Heart right ventricle (tissue), 16 donors: Measurements from ENCODE around the gene MZB1. TPM values are rescaled to one million over a fixed set of nuclear protein-coding genes. Genes with fewer than 3 reads are reported as not detected.
A peak's percentile ranks its signal among the peaks of the same experiment; 100 is the strongest.

Source experiments
- ATAC-seq, 8 donors: fragments of 200-7000 bp; cut with Tn5 transposase; one replicate each; pipeline ENCODE4 v1.9.1; 2020; ENCODE audit warnings: mild to moderate bottlenecking in 8 of 8, moderate library complexity in 8 of 8, moderate number of reproducible peaks in 1 of 8
- DNase-seq, 2 donors: peaks; one replicate each; pipeline ENCODE4 v3.0.0-alpha.2; 2020
- H3K27ac ChIP-seq, 10 donors: fragments of 200-600 bp; sonication (generic) in 2 of 10; one replicate each; pipeline versions ENCODE4 v1.5.0 to v1.8.0; 2020 to 2022; ENCODE audit warnings: mild to moderate bottlenecking in 3 of 10
- H3K27me3 ChIP-seq, 7 donors: fragments of 200-600 bp; one replicate each; pipeline ENCODE4 v1.8.0; 2021 to 2022; ENCODE audit warnings: mild to moderate bottlenecking in 2 of 7
- H3K36me3 ChIP-seq, 9 donors: fragments of 200-600 bp; sonication (generic) in 1 of 9; one replicate each; pipeline versions ENCODE4 v1.5.0 to v1.8.0; 2020 to 2022; ENCODE audit warnings: mild to moderate bottlenecking in 2 of 9
- H3K4me1 ChIP-seq, 9 donors: fragments of 200-600 bp; sonication (generic) in 1 of 9; one replicate each; pipeline versions ENCODE4 v1.5.0 to v1.8.0; 2020 to 2022; ENCODE audit warnings: mild to moderate bottlenecking in 4 of 9
- H3K4me3 ChIP-seq, 10 donors: fragments of 200-600 bp; sonication (generic) in 2 of 10; one replicate each; pipeline versions ENCODE4 v1.5.0 to v1.8.0; 2020 to 2022; ENCODE audit warnings: mild to moderate bottlenecking in 7 of 10, moderate library complexity in 2 of 10
- H3K9me3 ChIP-seq, 11 donors: fragments of 200-600 bp in 10 of 11; sonication (generic) in 2 of 11; one replicate each; pipeline versions ENCODE4 v1.5.0 to v1.8.0; 2013 to 2022; ENCODE audit warnings: mild to moderate bottlenecking in 2 of 11, control low read depth in 1 of 11, moderate library complexity in 1 of 11
- CTCF ChIP-seq, 9 donors: fragments of 200-600 bp; sonication (generic) in 2 of 9; IDR thresholded peaks; one replicate each; pipeline versions ENCODE4 v1.5.0 to v1.8.0; 2021 to 2022; ENCODE audit warnings: antibody characterized with exemption in 9 of 9, mild to moderate bottlenecking in 5 of 9, moderate library complexity in 1 of 9
- WGBS, 2 donors: extraction: QIAGEN DNeasy Blood & Tissue Kit; methylation state at CpG; one replicate each; pipeline ENCODE4 v1.1.7; 2013; ENCODE audit warnings: inconsistent platforms in 1 of 2; 5-methylcytosine and 5-hydroxymethylcytosine counted together
- intact Hi-C, 10 donors: fragments of 100-400 bp; cut with DNase I; formaldehyde crosslinking; loops; one replicate each; pipeline versions ENCODE4 v1.11.1 to v1.14.2; 2022
- polyA plus RNA-seq, 2 donors: library from polyadenylated mRNA; stranded (reverse); fragments of 200-250 nt; gene quantifications; one replicate each; pipeline ENCODE4 v1.2.3, GENCODE V29; 2013
- total RNA-seq, 10 donors: library from RNA; stranded (reverse); fragmentation: NEBNext Ultra II Directional in 3 of 10; extraction: Animal tissue kit (Norgen Biotek cat#: 25700) in 3 of 10; gene quantifications; one replicate each; pipeline versions ENCODE4 v1.2.1 to v1.2.4, GENCODE V29; 2021 to 2023
- donor health status: Arrhythmogenic right ventricular cardiomyopathy.
- donor health status: ischemic (EF 13 %, LVEDD 7.1; RV severe dilation, severe dysfunction).
- donor health status: healthy with polysubstance abuse.
- donor health status: DM: no; HTN: yes; CAD: no.
- donor health status: DM: no; HTN: no; CAD: no.
- donor health status: ischemic (EF 25% LVEDD 6.9; RV normal size, moderate dysfunction).
- donor health status: ischemic (EF 25% LVEDD 5.7; RV mildly dilated, moderate dysfunction).
- donor health status: healthy.
- donor health status: DM: yes; HTN: yes; CAD: no.
- donor health status: Ischemic cardiomyopathy.
- donor health status: ischemic (EF 35%, LVEDD 5.7; RV mildly dilated, moderate dysfunction).
- donor health status: nonischemic (EF 11% LVEDD 7.7; RV severe dilation, severe dysfunction).
- donor health status: DM: yes; HTN: yes; CAD: no.
- donor health status: PGD.
- donor health status: ischemic (EF 29% LVEDD 5.4; RV normal size, mild dysfunction).
- donor health status: nonischemic (EF 23%, LVEDD 6.1; RV moderate dilation, normal function).

The MZB1 gene
- total and polyA plus RNA-seq, 12 donors, result 0.28 to 6.6 (median 0.66) TPM

- Histone ChIP-seq H3K27ac (peak overlapping the region in 8 of 10 donors; percentile 17 to 73 (median 53)), H3K4me1 (peaks cover 0 to 35% (median 16%) of the 10 kb centered on the region in 9 donors)
- peak in 7 of 8 donors; percentile 22 to 78 (median 72) for ATAC-seq
Observed at GRCh38 chr5:139371482-139372435, 18.0 kb downstream of the MZB1 start.

GRCh38 chr5:139369181-139369580 is 20.5 kb downstream of the MZB1 start:
- 91 to 93% methylated on average over 1 of the region's 1 CpG for WGBS, 2 donors
- no peak for DNase-seq
- ATAC-seq, result no peak
- intact Hi-C loops, result no loop called here
- Histone ChIP-seq H3K27me3 (no peaks in the 10 kb centered on the region), H3K9me3 (no peaks in the 10 kb centered on the region), H3K27ac (peak overlapping the region in 1 of 10 donors; percentile 53), H3K36me3 (peaks cover 0 to 100% (median 35%) of the 10 kb centered on the region in 9 donors), H3K4me1 (peaks cover 0 to 35% (median 16%) of the 10 kb centered on the region in 9 donors), H3K4me3 (no peak overlapping the region)
- TF ChIP-seq CTCF (IDR thresholded peaks at IDR 0.05), result no peak

More at GRCh38 chr5:139371482-139372435, 18.0 kb downstream of the MZB1 start:
- TF ChIP-seq CTCF (IDR thresholded peaks at IDR 0.05), result no peak
- intact Hi-C loops, result no loop called here
- WGBS, 2 donors, result 71 to 73% methylated on average over 7 of the region's 7 CpGs
- Histone ChIP-seq H3K36me3 (peaks cover 0 to 85% (median 11%) of the 10 kb centered on the region in 9 donors), H3K9me3 (no peaks in the 10 kb centered on the region), H3K27me3 (no peaks in the 10 kb centered on the region), H3K4me3 (no peak overlapping the region)
- DNase-seq, result no peak

GRCh38 chr5:139368613-139369012 is 21.1 kb downstream of the MZB1 start:
- peak in 2 of 9 donors; percentile 10 to 24 for TF ChIP-seq CTCF (IDR thresholded peaks at IDR 0.05)
- ATAC-seq, result peak in 2 of 8 donors; percentile 17 to 21

GRCh38 chr5:139364466-139364865 is 25.2 kb downstream of the MZB1 start:
- intact Hi-C loops, result no loop called here
- DNase-seq (no peak), ATAC-seq (no peak)
- no peak overlapping the region for H3K27ac ChIP-seq
- peaks cover 0 to 66% (median 45%) of the 10 kb centered on the region in 9 donors for H3K36me3 ChIP-seq
- no peaks in the 10 kb centered on the region for H3K27me3 ChIP-seq
- no peak for TF ChIP-seq CTCF (IDR thresholded peaks at IDR 0.05)
- H3K4me3 ChIP-seq, result no peak overlapping the region
- WGBS, 2 donors, result 82 to 87% methylated on average over 2 of the region's 2 CpGs
- peaks cover 0 to 18% (median 5%) of the 10 kb centered on the region in 9 donors for H3K4me1 ChIP-seq
- no peaks in the 10 kb centered on the region for H3K9me3 ChIP-seq

More at GRCh38 chr5:139368613-139369012, 21.1 kb downstream of the MZB1 start:
- Histone ChIP-seq H3K27ac (peak overlapping the region in 1 of 10 donors; percentile 53), H3K27me3 (no peaks in the 10 kb centered on the region), H3K36me3 (peaks cover 0 to 100% (median 41%) of the 10 kb centered on the region in 9 donors), H3K4me1 (peaks cover 0 to 30% (median 14%) of the 10 kb centered on the region in 9 donors), H3K4me3 (no peak overlapping the region), H3K9me3 (no peaks in the 10 kb centered on the region)
- 42 to 47% methylated on average over 2 of the region's 2 CpGs for WGBS, 2 donors
- DNase-seq, result no peak
- intact Hi-C loops, result no loop called here
